Breast epithelium (tissue), 4 donors: Measurements from ENCODE around the gene CADM3. TPM values are rescaled to one million over a fixed set of nuclear protein-coding genes. Genes with fewer than 3 reads are reported as not detected.

Experiments
- DNase-seq, 2 donors: peaks; one replicate each; pipeline ENCODE4 v3.0.0-alpha.2; 2019; ENCODE audit warnings: low spot score in 2 of 2
- H3K27ac ChIP-seq, 2 donors: fragments of 200-600 bp; sonication (generic) in 1 of 2; one replicate each; pipeline ENCODE4 v1.5.1; 2016 to 2019; ENCODE audit warnings: mild to moderate bottlenecking in 1 of 2
- H3K27me3 ChIP-seq, 2 donors: fragments of 200-600 bp; sonication (generic) in 1 of 2; one replicate each; pipeline versions ENCODE4 v1.5.1 to v1.6.0; 2017 to 2019; ENCODE audit warnings: control low read depth in 1 of 2, mild to moderate bottlenecking in 1 of 2
- H3K36me3 ChIP-seq: fragments of 200-600 bp; one replicate; pipeline ENCODE4 v1.5.1; 2019
- H3K4me1 ChIP-seq, 2 donors: fragments of 200-600 bp; sonication (generic); one replicate each; pipeline ENCODE4 v1.5.1; 2016 to 2019; ENCODE audit warnings: control low read depth in 1 of 2
- H3K4me3 ChIP-seq, 3 donors: fragments of 200-600 bp; sonication (generic); 1 replicate in 2 of 3; 2 replicates in 1 of 3; pipeline ENCODE4 v1.5.1; 2016 to 2019; ENCODE audit warnings: mild to moderate bottlenecking in 3 of 3, moderate library complexity in 2 of 3
- H3K9me3 ChIP-seq, 2 donors: fragments of 200-600 bp; sonication (generic) in 1 of 2; one replicate each; pipeline ENCODE4 v1.5.1; 2016 to 2019; ENCODE audit warnings: control low read depth in 1 of 2
- POLR2A ChIP-seq: fragments of 450-650 bp; IDR thresholded peaks from one replicate; pipeline ENCODE4 v1.6.1; 2016; ENCODE audit warnings: antibody characterized with exemption, mild to moderate bottlenecking, moderate library complexity
- POLR2AphosphoS5 ChIP-seq, 3 donors: sonication (generic); formaldehyde crosslinking; IDR thresholded peaks; one replicate each; pipeline ENCODE4 v1.6.1; 2017; ENCODE audit warnings: antibody characterized with exemption in 3 of 3
- intact Hi-C: fragments of 100-400 bp; cut with DNase I; formaldehyde crosslinking; loops from one replicate; pipeline ENCODE4 v1.15.1; 2023; ENCODE audit warnings: low total_unique reads
- total RNA-seq, 3 donors: library from RNA; depleted of rRNA; stranded (reverse); fragments of >200 nt; gene quantifications; one replicate each; pipeline ENCODE4 v1.1.0, GENCODE V29; 2016
- TF ChIP-seq, protein P1 (sequence below), 3 donors: fragments of 450-650 bp; IDR thresholded peaks; one replicate each; pipeline ENCODE4 v1.5.1; 2016 to 2017; ENCODE audit warnings: antibody characterized with exemption in 3 of 3, mild to moderate bottlenecking in 3 of 3, moderate library complexity in 3 of 3

The CADM3 gene
- total RNA-seq, 3 donors from 2014 or later: 5.2 to 22.6 (median 15.2) TPM

DNA sequence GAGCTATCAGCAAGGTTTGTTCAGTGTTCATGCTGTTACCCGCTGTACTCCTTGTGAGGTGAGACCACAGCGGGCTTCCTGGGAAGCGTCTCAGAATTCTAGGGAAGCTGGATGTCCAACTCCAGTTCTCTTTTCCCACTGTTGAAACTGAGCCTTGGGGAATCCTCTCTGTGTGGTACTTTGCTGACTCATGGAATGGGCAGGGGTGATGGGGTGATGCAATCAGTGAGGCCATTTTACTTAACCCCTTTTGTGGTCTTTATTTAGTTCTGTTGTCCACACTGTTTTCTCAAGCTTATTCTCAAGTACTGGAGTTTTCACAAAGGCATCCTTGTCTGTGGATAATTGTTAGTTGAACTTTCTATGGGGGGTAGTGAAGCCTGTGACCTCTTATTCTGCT lies 75.9 kb downstream of the CADM3 start:
- no peak overlapping the region for H3K4me3 ChIP-seq
- H3K36me3 ChIP-seq: no peaks in the 10 kb centered on the region
- no peaks in the 10 kb centered on the region for H3K27me3 ChIP-seq
- peaks cover 0 to 13% of the 10 kb centered on the region in 2 donors for H3K9me3 ChIP-seq
- no peaks in the 10 kb centered on the region for H3K4me1 ChIP-seq
- no peak for DNase-seq
- no peak overlapping the region for H3K27ac ChIP-seq
- intact Hi-C loops: no loop called here
- TF ChIP-seq POLR2A: no peak
- TF ChIP-seq POLR2AphosphoS5 (IDR thresholded peaks at IDR 0.05): no peak
- TF ChIP-seq, protein P1, sequence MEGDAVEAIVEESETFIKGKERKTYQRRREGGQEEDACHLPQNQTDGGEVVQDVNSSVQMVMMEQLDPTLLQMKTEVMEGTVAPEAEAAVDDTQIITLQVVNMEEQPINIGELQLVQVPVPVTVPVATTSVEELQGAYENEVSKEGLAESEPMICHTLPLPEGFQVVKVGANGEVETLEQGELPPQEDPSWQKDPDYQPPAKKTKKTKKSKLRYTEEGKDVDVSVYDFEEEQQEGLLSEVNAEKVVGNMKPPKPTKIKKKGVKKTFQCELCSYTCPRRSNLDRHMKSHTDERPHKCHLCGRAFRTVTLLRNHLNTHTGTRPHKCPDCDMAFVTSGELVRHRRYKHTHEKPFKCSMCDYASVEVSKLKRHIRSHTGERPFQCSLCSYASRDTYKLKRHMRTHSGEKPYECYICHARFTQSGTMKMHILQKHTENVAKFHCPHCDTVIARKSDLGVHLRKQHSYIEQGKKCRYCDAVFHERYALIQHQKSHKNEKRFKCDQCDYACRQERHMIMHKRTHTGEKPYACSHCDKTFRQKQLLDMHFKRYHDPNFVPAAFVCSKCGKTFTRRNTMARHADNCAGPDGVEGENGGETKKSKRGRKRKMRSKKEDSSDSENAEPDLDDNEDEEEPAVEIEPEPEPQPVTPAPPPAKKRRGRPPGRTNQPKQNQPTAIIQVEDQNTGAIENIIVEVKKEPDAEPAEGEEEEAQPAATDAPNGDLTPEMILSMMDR (IDR thresholded peaks at IDR 0.05): no peak

DNA sequence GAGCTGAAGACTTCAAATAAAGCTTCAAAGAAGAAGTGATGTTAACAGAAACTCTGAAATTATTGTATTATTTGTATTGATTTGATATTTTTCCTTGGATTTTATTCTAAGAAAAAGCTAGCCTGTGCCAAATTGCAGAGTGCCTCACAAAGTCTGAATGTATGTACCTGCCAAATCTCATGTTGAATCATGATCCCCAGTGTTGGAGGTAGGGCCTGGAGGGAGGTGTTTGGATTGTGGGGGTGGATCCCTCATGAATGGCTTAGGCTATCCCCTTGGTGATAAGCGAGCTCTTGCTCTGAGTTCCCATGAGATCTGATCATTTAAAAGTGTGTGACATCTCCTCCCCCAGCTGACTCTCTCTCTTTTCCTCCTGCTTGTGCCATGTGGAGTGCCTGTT lies 76.9 kb downstream of the CADM3 start:
- Histone ChIP-seq H3K4me1 (no peaks in the 10 kb centered on the region), H3K9me3 (peaks cover 0 to 13% of the 10 kb centered on the region in 2 donors), H3K27me3 (no peaks in the 10 kb centered on the region), H3K27ac (no peak overlapping the region), H3K4me3 (no peak overlapping the region), H3K36me3 (no peaks in the 10 kb centered on the region)
- TF ChIP-seq, protein P1 (IDR thresholded peaks at IDR 0.05): no peak
- TF ChIP-seq POLR2AphosphoS5 (IDR thresholded peaks at IDR 0.05) (no peak), POLR2A (no peak)
- intact Hi-C loops: no loop called here
- no peak for DNase-seq

DNA sequence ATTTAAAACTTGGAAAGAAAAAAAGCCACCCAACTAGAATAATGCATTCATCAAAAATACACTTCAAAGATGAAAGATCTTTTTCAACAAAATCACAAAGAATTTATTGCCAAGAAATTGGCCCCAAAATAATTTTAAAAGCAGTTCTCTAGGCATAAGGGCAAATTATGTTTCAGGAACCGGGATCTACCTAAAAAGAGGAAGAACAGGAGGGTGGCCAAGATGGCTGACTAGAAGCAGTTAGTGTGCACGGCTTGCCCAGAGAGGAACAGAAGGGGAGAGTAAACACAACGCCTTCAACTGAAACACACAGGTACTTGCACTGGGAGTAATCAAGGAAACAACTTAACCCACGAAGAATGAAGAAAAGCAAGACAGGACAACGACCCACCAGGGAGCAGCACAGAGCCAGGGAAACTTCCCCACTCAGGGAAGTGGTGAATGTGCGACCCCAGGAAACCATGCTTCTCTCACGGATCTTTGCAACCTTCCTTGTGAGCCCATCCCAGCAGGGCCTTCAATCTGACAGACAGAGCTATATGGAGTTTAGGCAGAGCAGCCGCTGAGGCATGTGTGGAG lies 79.3 kb downstream of the CADM3 start:
- Histone ChIP-seq H3K27me3 (no peaks in the 10 kb centered on the region), H3K4me1 (no peaks in the 10 kb centered on the region), H3K4me3 (no peak overlapping the region), H3K9me3 (peaks cover 0 to 11% of the 10 kb centered on the region in 2 donors), H3K36me3 (no peaks in the 10 kb centered on the region), H3K27ac (no peak overlapping the region)
- DNase-seq: no peak
- TF ChIP-seq POLR2A (no peak), POLR2AphosphoS5 (IDR thresholded peaks at IDR 0.05) (no peak)
- TF ChIP-seq, protein P1 (IDR thresholded peaks at IDR 0.05): no peak
- intact Hi-C loops: no loop called here

Other genes starting within 250 kb of the CADM3 start
- 1 to 10 TPM; 2.5 to 2.9 (median 2.6) TPM for gene PYHIN1, start 240.1 kb upstream of the CADM3 start, total RNA-seq
- gene IFI16, start 161.7 kb upstream of the CADM3 start, total RNA-seq: 100 to 1,000 TPM in 2 of 3 donors, 10 to 100 TPM in 1; 96.2 to 132 (median 109) TPM
- gene AIM2, start 94.8 kb upstream of the CADM3 start, total RNA-seq: 1 to 10 TPM in 1 of 3 donors, under 1 TPM in 2; 0.32 to 1.6 (median 0.73) TPM
- 10 to 100 TPM; 32.3 to 83.2 (median 81.9) TPM for gene ACKR1, start 33.3 kb downstream of the CADM3 start, total RNA-seq
- gene FCER1A, start 130.7 kb downstream of the CADM3 start, total RNA-seq: 1 to 10 TPM in 2 of 3 donors, under 1 TPM in 1; 0.66 to 5.1 (median 2.0) TPM